GM15510 (cell line): ENCODE data around the gene AGBL4.

Experiments
- POLR2A ChIP-seq: IDR thresholded peaks from 3 replicates; pipeline ENCODE4 v1.6.1; 2011; ENCODE audit warnings: borderline replicate concordance; ENCODE audit not compliant: insufficient read length; ENCODE audit errors: extremely low read depth

AGBL4 gene

GRCh38 chr1:49252917-49253316, 770.8 kb downstream of the AGBL4 start:
- TF ChIP-seq POLR2A: no peak

GRCh38 chr1:49251019-49251784, 772.6 kb downstream of the AGBL4 start:
- TF ChIP-seq POLR2A: no peak

GRCh38 chr1:49240709-49241221, 783.0 kb downstream of the AGBL4 start:
- no peak for TF ChIP-seq POLR2A

DNA sequence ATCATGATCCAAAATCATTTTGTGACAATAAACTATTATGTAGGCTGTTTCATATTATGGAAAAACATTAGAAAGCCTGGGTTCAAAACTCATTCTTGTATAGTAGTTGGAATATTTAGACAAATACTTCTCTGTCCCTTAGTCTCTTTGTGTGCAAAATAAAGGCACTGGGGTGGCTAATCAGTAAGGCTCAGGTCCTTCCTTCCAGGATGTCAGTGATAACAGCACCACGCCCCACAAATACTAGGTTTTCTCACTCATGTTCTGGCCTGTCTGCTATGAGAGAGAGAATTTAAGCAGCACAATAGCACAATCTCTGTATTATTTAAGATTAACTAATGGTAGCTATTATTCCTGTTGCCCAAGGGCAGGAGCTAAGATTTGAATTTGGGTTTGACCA, 788.8 kb downstream of the AGBL4 start:
- TF ChIP-seq POLR2A: no peak

DNA sequence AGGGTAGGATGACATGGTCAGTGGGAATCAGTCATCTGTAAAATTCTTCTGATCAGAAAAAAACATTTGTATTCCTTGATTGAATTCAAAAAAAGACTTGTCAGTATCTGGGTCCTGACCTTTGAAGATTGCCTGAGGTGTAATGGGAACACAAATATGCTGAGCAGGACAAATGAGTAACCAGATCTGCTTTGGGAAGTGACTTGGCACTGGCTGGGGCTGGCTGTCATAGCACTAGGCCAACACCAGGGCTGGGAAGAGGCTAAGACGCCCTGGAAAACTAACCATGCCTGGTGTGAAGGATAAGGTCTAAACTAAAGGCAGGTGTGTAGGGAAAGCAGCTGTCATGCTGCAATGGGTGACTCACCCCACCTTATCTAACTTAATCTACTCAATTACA, 794.2 kb downstream of the AGBL4 start:
- no peak for TF ChIP-seq POLR2A

DNA sequence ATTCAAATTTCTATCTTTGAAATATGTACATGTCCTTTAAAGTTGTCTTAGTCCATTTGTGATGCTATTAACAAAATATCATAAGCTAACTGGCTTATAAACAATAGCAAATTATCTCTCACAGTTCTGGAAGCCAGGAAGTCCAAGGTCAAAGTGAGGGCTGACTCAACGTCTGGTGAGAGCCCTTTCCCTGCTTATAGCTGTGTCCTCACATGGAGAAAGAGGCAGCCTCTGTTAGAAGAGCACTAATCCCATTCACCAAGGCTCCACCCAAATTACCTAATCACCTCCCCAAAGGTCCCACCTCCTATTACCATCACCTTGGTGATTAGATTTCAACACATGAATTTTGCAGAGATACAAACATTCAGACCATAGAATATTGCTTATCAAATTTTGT, 797.0 kb downstream of the AGBL4 start:
- no peak for TF ChIP-seq POLR2A

DNA sequence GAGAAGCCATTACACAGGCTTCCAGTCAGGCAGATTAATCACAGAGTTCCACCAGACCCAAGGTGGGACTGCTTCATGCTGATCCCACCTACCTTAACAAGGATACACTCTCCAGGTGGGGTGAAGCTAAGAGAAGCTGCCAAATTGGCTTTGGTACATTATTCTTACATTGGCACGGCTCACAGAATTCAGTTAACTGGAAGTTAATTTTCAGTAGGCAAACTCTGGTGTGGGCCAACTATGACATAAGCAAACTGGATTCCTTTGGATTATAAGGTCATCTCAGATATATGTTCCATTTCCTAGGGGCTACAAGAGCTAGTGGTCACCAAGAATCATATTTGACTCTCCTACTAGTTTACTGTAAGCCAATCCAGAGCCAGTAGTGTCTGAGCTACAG, 798.3 kb downstream of the AGBL4 start:
- no peak for TF ChIP-seq POLR2A

DNA sequence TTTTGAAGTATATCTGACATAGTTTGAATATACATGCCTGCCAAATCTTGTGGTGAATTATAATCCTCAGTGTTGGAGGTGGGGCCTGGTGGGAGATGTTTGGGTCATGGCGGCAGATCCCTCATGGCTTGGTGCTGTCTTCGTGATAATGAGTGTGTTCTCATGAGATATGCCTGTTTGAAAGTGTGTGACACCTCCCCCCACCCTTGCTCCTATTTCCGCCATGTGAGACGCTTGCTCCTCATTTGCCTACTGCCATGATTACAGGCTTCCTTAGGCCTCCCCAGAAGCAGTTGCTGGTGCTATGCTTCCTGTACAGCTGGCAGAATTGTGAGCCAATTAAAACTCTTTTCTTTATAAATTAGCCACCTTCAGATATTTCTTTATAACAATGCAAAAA, 810.5 kb downstream of the AGBL4 start:
- TF ChIP-seq POLR2A: no peak

DNA sequence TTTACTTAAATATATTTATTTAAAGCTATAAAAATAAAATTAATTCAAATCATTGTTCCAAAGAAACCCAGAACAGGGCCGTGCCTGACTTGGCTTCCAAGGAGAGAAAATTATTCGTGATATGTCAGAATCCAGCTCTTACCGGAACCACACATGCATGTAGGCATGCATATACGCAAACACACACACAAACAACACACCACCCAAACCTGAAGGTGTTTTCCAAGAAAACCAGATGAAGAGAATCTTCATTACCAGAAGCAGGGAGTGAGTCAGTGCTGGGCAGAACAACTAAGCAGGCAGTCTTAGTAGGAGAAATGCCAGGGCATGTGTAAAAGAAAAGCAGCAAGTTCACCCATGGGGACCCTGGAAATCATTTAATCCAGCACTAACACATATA, 815.0 kb downstream of the AGBL4 start:
- no peak for TF ChIP-seq POLR2A

DNA sequence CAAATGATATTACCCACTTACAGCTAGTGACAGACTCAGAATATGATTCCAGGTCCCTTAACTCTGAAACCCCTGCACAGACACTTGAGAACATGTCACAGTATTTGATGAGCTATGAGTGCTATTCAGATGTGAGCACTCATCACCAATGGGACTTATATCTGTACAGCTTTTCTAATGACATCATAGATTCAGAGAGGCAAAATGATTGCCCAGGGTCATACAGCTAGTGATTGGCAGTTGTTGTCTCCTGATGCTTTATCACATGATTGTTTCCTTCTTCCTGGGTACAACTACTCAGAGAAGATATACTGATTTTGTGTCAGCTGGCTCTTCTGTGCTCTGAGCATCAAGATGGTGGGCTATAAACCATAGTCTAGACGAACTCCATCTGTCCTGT, 819.0 kb downstream of the AGBL4 start:
- TF ChIP-seq POLR2A: no peak

GRCh38 chr1:49200738-49201137, 823.0 kb downstream of the AGBL4 start:
- no peak for TF ChIP-seq POLR2A

- TF ChIP-seq POLR2A: no peak
Observed at GRCh38 chr1:49199564-49199963, 824.2 kb downstream of the AGBL4 start.

DNA sequence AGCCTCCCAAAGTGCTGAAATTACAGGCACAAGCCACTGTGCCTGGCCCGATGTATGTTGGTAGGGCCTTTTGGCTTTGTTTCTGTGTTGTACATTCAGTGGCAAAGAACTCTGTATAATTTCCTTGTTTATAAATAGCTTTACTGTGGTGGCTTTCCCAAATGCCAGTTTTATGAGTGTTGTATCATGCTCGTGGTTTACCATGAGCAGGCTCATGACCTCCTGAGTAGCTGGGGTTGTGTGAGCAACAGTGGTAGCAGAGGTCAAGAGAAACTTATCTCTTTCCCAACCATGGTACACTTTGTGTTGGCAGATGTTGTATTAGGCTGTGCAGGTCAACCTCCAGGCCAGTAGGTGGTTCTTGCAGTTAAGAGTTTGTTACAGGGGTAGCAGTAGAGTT, 826.7 kb downstream of the AGBL4 start:
- no peak for TF ChIP-seq POLR2A

DNA sequence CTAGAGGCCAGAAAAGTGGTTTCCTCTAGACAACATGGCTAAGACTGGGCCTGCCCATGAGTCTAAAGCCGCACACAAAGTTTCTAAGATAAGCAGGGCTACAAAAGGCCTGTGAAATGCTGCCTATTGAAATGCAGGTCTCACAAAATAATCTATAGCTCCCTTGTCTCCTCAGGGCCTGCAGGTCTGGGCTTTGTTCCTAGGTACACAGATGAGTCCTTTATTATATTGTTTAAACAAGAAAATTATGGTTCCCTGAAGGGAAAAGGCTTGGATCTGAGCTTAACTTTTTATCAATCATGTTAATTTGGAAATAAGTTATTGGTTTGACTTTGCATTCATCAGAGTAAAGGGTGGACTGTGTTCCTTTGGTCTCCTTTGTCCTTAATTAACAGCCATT, 833.6 kb downstream of the AGBL4 start:
- TF ChIP-seq POLR2A: no peak

- TF ChIP-seq POLR2A: no peak
Observed at GRCh38 chr1:49187056-49187455, 836.7 kb downstream of the AGBL4 start.

DNA sequence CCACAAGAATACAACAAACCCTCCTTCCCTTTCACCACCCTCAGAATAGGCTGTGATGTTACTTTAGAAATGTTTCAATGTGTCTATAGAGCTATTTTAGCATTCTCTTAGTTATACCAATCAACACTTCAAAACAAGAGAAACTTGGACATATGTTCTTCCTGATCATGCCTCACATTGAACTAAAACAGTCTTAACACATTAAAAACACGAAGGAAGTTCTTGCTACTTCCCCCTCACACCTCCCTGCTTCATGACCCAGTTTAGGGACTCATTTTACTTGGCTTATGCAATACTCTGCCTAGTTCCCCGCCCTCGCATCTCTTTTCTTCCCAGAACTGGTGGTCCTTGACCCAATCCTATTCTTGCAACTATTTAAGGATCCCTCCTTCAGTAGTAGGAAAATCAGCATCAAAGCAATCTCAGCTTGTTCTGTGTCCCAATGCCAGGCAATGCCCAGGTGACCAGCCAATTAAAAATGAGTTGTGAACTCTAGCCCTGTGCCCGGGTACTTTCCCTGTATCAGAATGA, 838.2 kb downstream of the AGBL4 start:
- no peak for TF ChIP-seq POLR2A

- TF ChIP-seq POLR2A: no peak
Observed at GRCh38 chr1:49183489-49183888, 840.3 kb downstream of the AGBL4 start.

DNA sequence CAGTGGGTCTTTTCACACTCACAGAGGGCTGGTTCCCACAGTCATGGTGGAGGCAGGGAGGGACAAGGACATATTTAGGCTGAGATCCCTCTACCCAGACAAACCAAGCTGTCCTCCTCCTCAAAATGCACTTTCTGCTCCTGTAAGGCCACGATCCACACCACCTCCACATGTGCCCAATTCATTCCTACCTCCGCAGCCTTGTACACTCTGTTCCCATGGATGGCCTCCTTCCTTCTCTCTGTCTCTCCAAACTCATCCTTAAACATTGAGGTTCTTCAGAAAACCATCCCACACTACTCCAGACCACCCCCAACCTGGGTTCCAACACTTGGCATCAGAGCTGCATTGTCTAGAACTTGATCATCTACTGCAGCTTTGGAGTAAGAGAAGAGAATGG, 842.7 kb downstream of the AGBL4 start:
- no peak for TF ChIP-seq POLR2A
